K562 (cell line): ENCODE measurements around the gene DNMT3A. TPM values are rescaled to one million over a fixed set of nuclear protein-coding genes. Genes with fewer than 3 reads are reported as not detected.

Source experiments
- ATAC-seq: fragments of 200-7000 bp; cut with Tn5 transposase; 3 replicates; pipeline ENCODE4 v1.9.1; 2020; ENCODE audit warnings: moderate library complexity
- BruUV-seq: library from RNA; stranded (reverse); fragments of 400-500 nt; replicated peaks from 2 replicates; lab custom pipeline; 2021; lab: Mats Ljungman, UMichigan
- CTCF ChIA-PET: fragments of 300-600 bp; formaldehyde crosslinking; extraction: SDS; loops from one replicate; lab custom pipeline; 2021; ENCODE audit warnings: low intra/inter-chr PET ratio; lab: Yijun Ruan, JAX
- POLR2A ChIA-PET: fragments of 300-600, 350-650 bp; sonication (Branson Sonifier 250); formaldehyde crosslinking; extraction: SDS; loops from one replicate; lab custom pipeline; 2021; ENCODE audit warnings: antibody characterized with exemption, inconsistent platforms; lab: Yijun Ruan, JAX
- DNase-seq, 4 experiments: peaks; one replicate each; pipeline versions ENCODE4 v3.0.0 to v3.0.0-alpha.2; 2011 to 2018; ENCODE audit warnings: low spot score in 3 of 4, mixed read lengths in 3 of 4; ENCODE audit errors: extremely low read depth in 1 of 4
- FAIRE-seq: peaks from 2 replicates; lab custom pipeline; 2011; peaks lifted over from hg19 to GRCh38; lab: Jason Lieb, UNC
- H2AFZ ChIP-seq: 2 replicates; pipeline ENCODE4 v1.6.0; 2011; ENCODE audit warnings: low read depth, low read length, control low read depth, inconsistent platforms
- H3K27ac ChIP-seq: fragments of 200-600 bp; 3 replicates; pipeline ENCODE4 v1.8.0; 2011; ENCODE audit warnings: low read depth, mild to moderate bottlenecking, control low read depth, inconsistent platforms, low read length, moderate library complexity, mixed read lengths; ENCODE audit errors: extremely low read depth
- H3K27me3 ChIP-seq, 2 experiments: fragments of 300-600 bp in 1 of 2; 2 replicates in 1 of 2; 3 replicates in 1 of 2; pipeline versions ENCODE4 v1.6.0 to v1.8.0; 2011; ENCODE audit warnings: inconsistent platforms in 2 of 2, low read length in 2 of 2, mild to moderate bottlenecking in 1 of 2, mixed read lengths in 1 of 2, moderate library complexity in 1 of 2; ENCODE audit not compliant: control insufficient read depth in 2 of 2, insufficient read depth in 2 of 2
- H3K36me3 ChIP-seq: fragments of 300-600 bp; 3 replicates; pipeline ENCODE4 v1.8.0; 2011; ENCODE audit warnings: mild to moderate bottlenecking, low read length, inconsistent platforms; ENCODE audit not compliant: control insufficient read depth, insufficient read depth
- H3K4me1 ChIP-seq, 2 experiments: fragments of 200-600 bp in 1 of 2; replicated peaks in 1 of 2; 2 replicates in 1 of 2; 3 replicates in 1 of 2; pipeline versions ENCODE4 v1.5.1 to v1.8.0; 2011; ENCODE audit warnings: inconsistent platforms in 2 of 2, low read length in 2 of 2, mild to moderate bottlenecking in 1 of 2, mixed read lengths in 1 of 2, moderate library complexity in 1 of 2; ENCODE audit not compliant: control insufficient read depth in 2 of 2, insufficient read depth in 2 of 2
- H3K4me2 ChIP-seq: 2 replicates; pipeline ENCODE4 v1.6.1; 2011; ENCODE audit warnings: low read length, control low read depth, inconsistent platforms, mixed read lengths; ENCODE audit not compliant: insufficient read depth
- H3K4me3 ChIP-seq: fragments of 200-600 bp; sonication (generic), shearing (Covaris generic); 2 replicates; pipeline ENCODE4 v1.5.1; 2016; ENCODE audit warnings: control low read depth, inconsistent platforms
- H3K79me2 ChIP-seq: fragments of 200-600 bp; 3 replicates; pipeline ENCODE4 v1.8.0; 2011; ENCODE audit warnings: low read length, inconsistent platforms; ENCODE audit not compliant: control insufficient read depth, insufficient read depth
- H3K9ac ChIP-seq, 2 experiments: 2 replicates each; pipeline versions ENCODE4 v1.6.0 to v1.6.1; 2011; ENCODE audit warnings: low read depth in 2 of 2, low read length in 2 of 2, control low read depth in 1 of 2, inconsistent platforms in 1 of 2, mild to moderate bottlenecking in 1 of 2, mixed read lengths in 1 of 2; ENCODE audit not compliant: insufficient read depth in 1 of 2
- H3K9me1 ChIP-seq: one replicate; pipeline ENCODE4 v1.6.0; 2011; ENCODE audit warnings: inconsistent platforms, mild to moderate bottlenecking, low read length, moderate library complexity; ENCODE audit not compliant: control insufficient read depth, insufficient read depth
- H3K9me3 ChIP-seq: replicated peaks from 2 replicates; pipeline ENCODE4 v1.5.1; 2011; ENCODE audit warnings: low read depth, low read length, inconsistent platforms; ENCODE audit not compliant: control insufficient read depth, insufficient read depth
- H4K20me1 ChIP-seq: replicated peaks from 2 replicates; pipeline ENCODE4 v1.6.1; 2011; ENCODE audit warnings: low read length, inconsistent platforms, mixed read lengths; ENCODE audit not compliant: control insufficient read depth, insufficient read depth
- GABPA ChIP-seq: fragments of 200-800 bp; sonication (Bioruptor generic); conservative IDR thresholded peaks from 2 replicates; pipeline ENCODE4 v1.6.1; 2016; ENCODE audit warnings: low read depth, missing genetic modification characterization, missing compliant biosample characterization
- PKNOX1 ChIP-seq: fragments of 450-650 bp; IDR thresholded peaks from 2 replicates; pipeline ENCODE4 v1.6.1; 2016
- ZNF23 ChIP-seq: fragments of 250-450 bp; sonication (Bioruptor Pico); IDR thresholded peaks from 2 replicates; pipeline ENCODE4 v1.4.0; 2020; ENCODE audit warnings: mild to moderate bottlenecking
- WGBS: fragments of 100-300 bp; shearing (Covaris generic); methylation state at CpG from one replicate; pipeline ENCODE4 v1.1.6; 2016; ENCODE audit warnings: low coverage, mixed read lengths; ENCODE audit not compliant: insufficient coverage; ENCODE audit errors: missing lambda C conversion rate; 5-methylcytosine and 5-hydroxymethylcytosine counted together
- in situ Hi-C: fragments of 300-500 bp; cut with MboI; formaldehyde crosslinking; loops from 4 replicates; pipeline ENCODE4 v1.15.0; 2018; ENCODE audit warnings: inconsistent platforms, mixed read lengths
- intact Hi-C: fragments of 100-400 bp; cut with micrococcal nuclease; formaldehyde crosslinking; loops from 2 replicates; pipeline ENCODE4 v1.14.2; 2022
- polyA plus RNA-seq, 8 experiments: library from polyadenylated mRNA; depleted of rRNA in 4 of 8; stranded (reverse) in 5 of 8; unstranded in 3 of 8; fragments of >200 nt; fragmentation: Nextera tagmentation in 2 of 8; fragmentation: Illumina TruSeq in 1 of 8; extraction: Ambion mirVana in 2 of 8; extraction: Trizol in 1 of 8; gene quantifications; 2 replicates each; pipeline versions ENCODE4 v1.2.1 to v1.2.3, GENCODE V29; 2011 to 2014; ENCODE audit warnings: inconsistent platforms in 1 of 8, missing spikeins in 1 of 8
- total RNA-seq, 7 experiments: library from RNA; depleted of rRNA in 6 of 7; stranded (reverse); fragments of >200 nt in 6 of 7; fragmentation: Illumina TruSeq in 2 of 7; extraction: Trizol in 2 of 7; gene quantifications; 2 replicates each; pipeline versions ENCODE4 v1.2.1 to v1.2.3, GENCODE V29; 2011 to 2021; ENCODE audit warnings: low replicate concordance in 1 of 7

Gene DNMT3A
- total and polyA plus RNA-seq, 9 of the 15 experiments (the other 6 are each of a cell fraction or from before 2014, with no cell fraction given): 3.0 to 16.0 (median 6.1) TPM

- H3K4me3 ChIP-seq: no peak overlapping the region
- 0 out of 2 replicates have a peak overlapping the region, but pooled peaks have one; percentile 0 for H2AFZ ChIP-seq
- no peaks in the 10 kb centered on the region for H3K79me2 ChIP-seq
- no peaks in the 10 kb centered on the region for H3K36me3 ChIP-seq
- TF ChIP-seq PKNOX1 (peak; percentile 31; the same call in 1 of the 2 replicates), GABPA (tag) (peak; percentile 59), ZNF23 (CRISPR knock-in tag) (no peak)
- TF ChIP-seq, all 486 proteins: peak for 2
- 0 out of 2 replicates have a peak, but pooled peaks cover 4% of the 10 kb centered on the region for H4K20me1 ChIP-seq
- CTCF ChIA-PET: no interaction called here
- in situ Hi-C loops (no loop called here), intact Hi-C loops (no loop called here)
- peak; percentile 50 for ATAC-seq
- peaks cover 0 to 4% of the 10 kb centered on the region in 2 experiments; a peak in 1 of 5 replicates for H3K4me1 ChIP-seq
- no peak overlapping the region for H3K4me2 ChIP-seq
- H3K27me3 ChIP-seq: peaks cover 24 to 80% of the 10 kb centered on the region in 2 experiments; a peak in 4 of 5 replicates
- no TSS peak for BruUV-seq
- POLR2A ChIA-PET: interaction anchor here (1.2 to 1.3 kb wide), 2 partner anchors 13 to 16 kb away, joined by 5 to 6 read pairs; no protein-coding TSS in a partner anchor
- no peaks in the 10 kb centered on the region for H3K9me1 ChIP-seq
- 0 out of 4 replicates have a peak overlapping the region, but pooled peaks of 1 of the 2 experiments have one; percentile 16 for H3K9ac ChIP-seq
- no peaks in the 10 kb centered on the region for H3K9me3 ChIP-seq
- FAIRE-seq: no peak
- no peak overlapping the region for H3K27ac ChIP-seq
- DNase-seq: no peak
- 13% methylated on average over 10 of the region's 10 CpGs for WGBS
These were observed 55.7 kb downstream of the DNMT3A start for GRCh38 chr2:25286025-25286400.
